ENCODE measurements around the gene SULT1C4.

Gene SULT1C4

GRCh38 chr2:108382196-108382595 lies 4.4 kb downstream of the SULT1C4 start:
- in situ Hi-C loops (cut with MboI; ENCODE audit: low pct_unique_long_range_greater_than_20kb, low sequenced_read_pairs, unreplicated experiment), result loop anchor here (25.0 kb wide), 1 partner anchor 205 kb away; no protein-coding TSS in a partner anchor
- no peak for TF ChIP-seq CTCF (IDR thresholded peaks at IDR 0.05; ENCODE audit: extremely low read depth, insufficient read depth, missing control alignments)
- DNase-seq (ENCODE audit: low spot score), result no peak

- no peak for TF ChIP-seq CTCF (IDR thresholded peaks at IDR 0.05; ENCODE audit: extremely low read depth, insufficient read depth, missing control alignments)
- no peak for DNase-seq (ENCODE audit: low spot score)
- in situ Hi-C loops (cut with MboI; ENCODE audit: low pct_unique_long_range_greater_than_20kb, low sequenced_read_pairs, unreplicated experiment), result loop anchor here (25.0 kb wide), 1 partner anchor 204 kb away; no protein-coding TSS in a partner anchor
Observed at GRCh38 chr2:108383146-108383830, 5.5 kb downstream of the SULT1C4 start.

GRCh38 chr2:108384662-108385393 lies 7.1 kb downstream of the SULT1C4 start:
- no peak for DNase-seq (ENCODE audit: low spot score)
- in situ Hi-C loops (cut with MboI; ENCODE audit: low pct_unique_long_range_greater_than_20kb, low sequenced_read_pairs, unreplicated experiment), result loop anchor here (25.0 kb wide), 1 partner anchor 202 kb away; no protein-coding TSS in a partner anchor
- no peak for TF ChIP-seq CTCF (IDR thresholded peaks at IDR 0.05; ENCODE audit: extremely low read depth, insufficient read depth, missing control alignments)

GRCh38 chr2:108385411-108386071 lies 7.8 kb downstream of the SULT1C4 start:
- DNase-seq (ENCODE audit: low spot score), result no peak
- in situ Hi-C loops (cut with MboI; ENCODE audit: low pct_unique_long_range_greater_than_20kb, low sequenced_read_pairs, unreplicated experiment), result loop anchor here (25.0 kb wide), 1 partner anchor 202 kb away; no protein-coding TSS in a partner anchor
- no peak for TF ChIP-seq CTCF (IDR thresholded peaks at IDR 0.05; ENCODE audit: extremely low read depth, insufficient read depth, missing control alignments)

- no peak for DNase-seq (ENCODE audit: low spot score)
- in situ Hi-C loops (cut with MboI; ENCODE audit: low pct_unique_long_range_greater_than_20kb, low sequenced_read_pairs, unreplicated experiment), result loop anchor here (25.0 kb wide), 1 partner anchor 199 kb away; no protein-coding TSS in a partner anchor
- TF ChIP-seq CTCF (IDR thresholded peaks at IDR 0.05; ENCODE audit: extremely low read depth, insufficient read depth, missing control alignments), result no peak
Observed at GRCh38 chr2:108388045-108388444, 10.3 kb downstream of the SULT1C4 start.

GRCh38 chr2:108390340-108390739 lies 12.6 kb downstream of the SULT1C4 start:
- no peak for TF ChIP-seq CTCF (IDR thresholded peaks at IDR 0.05; ENCODE audit: extremely low read depth, insufficient read depth, missing control alignments)
- in situ Hi-C loops (cut with MboI; ENCODE audit: low pct_unique_long_range_greater_than_20kb, low sequenced_read_pairs, unreplicated experiment), result loop anchor here (25.0 kb wide), 1 partner anchor 197 kb away; no protein-coding TSS in a partner anchor
- DNase-seq (ENCODE audit: low spot score), result no peak

Data from GM13977 (cell line).